LHCN-M2 (cell line): ENCODE data around the gene ELOB. TPM values are rescaled to one million over a fixed set of nuclear protein-coding genes. Genes with fewer than 3 reads are reported as not detected.

Source experiments
- DNase-seq: peaks from one replicate; pipeline ENCODE4 v3.0.0-alpha.2; 2012; ENCODE audit warnings: low read depth
- polyA plus RNA-seq: library from polyadenylated mRNA; unstranded; fragments of >200 nt; gene quantifications from one replicate; pipeline ENCODE4 v1.2.1, GENCODE V29; 2012; ENCODE audit warnings: missing spikeins
- total RNA-seq: library from RNA; depleted of rRNA; stranded (reverse); fragments of >200 nt; gene quantifications from 2 replicates; pipeline ENCODE4 v1.2.3, GENCODE V29; 2014; rRNA removed

The ELOB gene
- total RNA-seq, result 454 and 1,311 TPM in 2 replicates
- polyA plus RNA-seq, result 933 TPM

DNA sequence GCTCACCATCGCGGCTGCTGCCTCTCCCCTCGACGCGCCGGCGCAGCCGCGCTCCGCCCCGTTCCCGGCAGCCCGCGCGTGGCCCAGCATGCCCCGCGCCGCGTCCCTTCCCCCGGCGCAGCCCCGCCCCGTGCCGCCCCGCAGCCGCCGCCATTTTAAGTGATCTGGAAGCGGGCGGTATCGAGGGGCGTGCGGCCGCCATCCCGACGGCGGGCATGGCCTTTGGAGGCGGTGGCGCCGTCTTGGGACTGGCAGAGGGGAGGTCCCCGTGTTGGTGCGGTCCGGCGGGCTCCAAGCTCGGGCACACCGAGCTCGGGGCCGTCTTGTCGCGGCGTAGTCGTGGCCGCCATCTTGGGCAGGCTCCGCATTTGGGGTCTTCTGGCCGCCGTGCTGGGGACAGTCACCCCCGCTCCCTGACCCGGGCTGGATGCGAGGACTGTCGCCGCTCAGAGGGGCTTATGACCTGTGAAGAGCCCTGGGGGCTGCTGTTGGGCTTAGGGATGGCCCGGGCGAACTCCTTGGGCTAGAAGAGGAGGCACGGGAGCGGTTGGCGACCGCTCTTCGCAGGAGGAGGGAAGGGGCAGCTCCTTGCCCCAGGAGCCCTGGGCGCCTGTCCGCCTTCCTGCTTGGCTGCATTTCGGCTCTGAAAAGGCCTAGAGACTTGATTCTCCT, at the start of gene ELOB:
TSS of gene ELOB (minus strand) at position 50 of the 672 bp plus-strand sequence. CDS start at position 9, 41 bp downstream.
- DNase-seq, result peak; percentile 80

DNA sequence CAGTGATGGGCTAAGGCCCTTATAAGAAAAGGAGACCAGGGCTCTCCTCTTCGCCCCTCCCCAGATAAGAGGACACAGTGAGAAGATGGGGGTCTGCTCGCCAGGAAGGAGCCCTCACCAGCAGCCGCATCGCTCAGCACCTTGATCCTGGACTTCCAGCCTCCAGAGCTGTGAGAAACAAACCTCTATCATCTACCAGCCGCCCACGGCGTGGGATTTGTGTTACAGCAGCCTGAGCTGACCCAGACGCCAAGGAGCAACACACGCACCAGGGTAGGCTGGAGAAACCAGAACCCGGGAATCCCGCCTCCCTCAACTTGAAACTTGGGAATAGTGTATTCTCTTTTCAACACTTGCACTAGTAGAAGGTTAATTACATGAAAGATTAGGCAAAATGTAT, 48.8 kb upstream of the ELOB start:
- DNase-seq, result no peak

DNA sequence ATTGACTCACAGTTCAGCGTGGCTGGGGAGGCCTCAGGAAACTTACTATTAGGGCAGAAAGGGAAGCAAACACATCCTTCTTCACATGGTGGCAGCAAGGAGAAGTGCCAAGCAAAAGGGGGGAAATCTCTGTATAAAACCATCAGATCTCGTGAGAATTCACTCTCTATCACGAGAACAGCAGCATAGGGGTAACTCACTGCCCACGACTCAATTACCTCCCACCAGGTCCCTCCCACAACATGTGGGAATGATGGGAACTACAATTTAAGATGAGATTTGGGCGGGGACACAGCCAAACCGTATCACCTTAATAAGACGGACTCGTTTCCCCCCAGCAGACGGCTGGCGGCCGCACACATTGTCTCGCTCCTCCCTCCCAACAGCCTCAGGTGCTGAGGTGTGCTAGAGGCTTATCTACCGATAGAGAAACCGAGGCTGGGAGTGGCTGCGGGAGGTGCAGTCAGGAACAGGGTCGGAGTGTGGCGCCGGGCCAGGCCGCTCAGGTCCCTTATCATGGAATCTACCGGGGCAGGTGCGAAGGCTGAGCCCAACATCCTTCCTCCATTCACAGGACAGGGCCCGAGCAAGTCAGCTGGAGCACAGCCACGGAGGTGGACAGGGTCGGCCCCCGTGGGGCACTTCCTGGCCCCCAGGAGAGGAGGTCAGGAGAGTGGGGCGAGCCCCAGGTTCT, 48.1 kb upstream of the ELOB start:
- DNase-seq, result no peak

- no peak for DNase-seq
Observed at GRCh38 chr16:2824626-2825025, 47.5 kb upstream of the ELOB start.

DNA sequence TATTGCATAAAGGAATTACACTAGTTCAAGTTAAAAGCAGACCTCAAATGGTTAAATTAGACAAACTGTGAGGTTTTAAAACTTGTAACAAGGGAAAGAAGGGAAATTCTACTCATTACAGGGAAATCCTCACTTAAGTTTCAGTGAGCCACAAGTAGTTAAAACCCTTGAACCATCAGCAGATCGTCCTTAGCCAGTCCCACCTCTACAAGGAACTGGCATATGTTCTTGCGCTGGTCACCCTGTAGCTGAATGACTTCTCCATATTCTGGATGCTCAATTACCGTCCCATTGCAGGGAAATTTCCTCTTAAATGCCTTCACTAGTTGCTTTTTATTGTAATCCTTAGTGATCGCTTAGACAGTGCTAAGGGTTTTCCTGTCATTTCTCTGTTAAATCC, 45.4 kb upstream of the ELOB start:
- DNase-seq, result no peak

DNA sequence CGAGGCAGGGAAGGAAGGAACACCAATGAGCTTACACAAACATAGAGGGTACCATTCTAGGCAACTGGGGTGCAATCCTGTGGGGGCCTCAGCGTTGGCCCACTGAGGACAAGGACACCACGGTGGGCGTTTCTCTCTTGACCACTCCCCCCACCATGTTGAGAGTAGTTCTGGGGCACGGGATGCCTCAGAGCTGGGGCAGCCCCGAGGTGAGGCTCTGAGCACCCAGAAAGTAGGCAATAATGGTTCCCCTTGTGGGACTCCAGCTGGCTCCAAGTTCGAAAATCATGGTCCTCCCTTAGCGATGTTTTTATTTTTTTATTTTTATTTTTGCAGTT, 45.0 kb upstream of the ELOB start:
- no peak for DNase-seq

- peak; percentile 27 for DNase-seq
Observed at GRCh38 chr16:2821487-2822157, 44.5 kb upstream of the ELOB start.

- DNase-seq, result no peak
Observed at GRCh38 chr16:2820836-2821486, 43.9 kb upstream of the ELOB start.

- no peak for DNase-seq
Observed at GRCh38 chr16:2819939-2820835, 43.1 kb upstream of the ELOB start.

GRCh38 chr16:2819179-2819938, 42.3 kb upstream of the ELOB start:
- no peak for DNase-seq

GRCh38 chr16:2818272-2818876, 41.3 kb upstream of the ELOB start:
- DNase-seq, result no peak

DNA sequence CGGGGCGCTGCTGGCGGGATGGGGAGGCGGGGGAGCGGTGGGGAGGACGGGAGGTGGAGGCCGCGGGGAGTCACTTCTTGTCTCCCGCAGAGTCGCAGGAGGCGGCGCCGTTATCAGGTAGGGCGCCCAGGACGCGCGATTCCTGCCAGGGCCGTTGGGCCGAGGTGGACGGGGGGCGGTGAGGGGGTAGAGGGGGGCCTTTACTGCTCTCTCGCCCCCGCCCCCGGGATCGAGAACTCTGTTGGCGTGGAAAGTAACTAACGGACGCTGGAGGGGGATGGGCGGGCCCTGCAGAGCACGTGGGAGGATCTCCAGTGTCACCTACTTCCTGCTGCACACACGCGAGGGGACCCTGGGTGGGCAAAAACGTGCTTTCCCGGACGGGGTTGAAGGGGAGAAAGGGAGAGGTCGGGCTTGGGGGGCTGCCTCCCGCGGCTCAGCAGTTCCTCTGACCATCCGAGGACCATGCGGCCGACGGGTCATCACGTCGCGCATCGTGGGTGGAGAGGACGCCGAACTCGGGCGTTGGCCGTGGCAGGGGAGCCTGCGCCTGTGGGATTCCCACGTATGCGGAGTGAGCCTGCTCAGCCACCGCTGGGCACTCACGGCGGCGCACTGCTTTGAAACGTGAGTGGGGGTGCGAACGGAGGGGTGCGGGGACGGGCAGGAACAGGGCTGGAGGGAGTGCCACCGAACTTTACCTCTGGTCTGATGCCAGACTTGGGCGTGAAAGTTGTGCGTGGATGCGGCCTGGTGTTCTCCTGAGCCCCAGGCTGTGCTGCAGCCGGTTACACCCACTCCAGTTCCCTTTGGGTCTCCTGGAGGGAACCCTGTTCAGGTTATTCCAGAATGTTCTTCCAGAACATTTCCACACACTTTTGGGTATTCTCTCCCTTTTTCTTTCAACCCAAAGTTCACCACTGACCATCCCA, 40.5 kb upstream of the ELOB start:
- DNase-seq, result no peak

- DNase-seq, result no peak
Observed at GRCh38 chr16:2816751-2817339, 39.8 kb upstream of the ELOB start, which contains the start of gene PRSS21. TSS of gene PRSS21 (plus strand) at chr16:2817237. CDS start at chr16:2817269, 32 bp downstream.

DNA sequence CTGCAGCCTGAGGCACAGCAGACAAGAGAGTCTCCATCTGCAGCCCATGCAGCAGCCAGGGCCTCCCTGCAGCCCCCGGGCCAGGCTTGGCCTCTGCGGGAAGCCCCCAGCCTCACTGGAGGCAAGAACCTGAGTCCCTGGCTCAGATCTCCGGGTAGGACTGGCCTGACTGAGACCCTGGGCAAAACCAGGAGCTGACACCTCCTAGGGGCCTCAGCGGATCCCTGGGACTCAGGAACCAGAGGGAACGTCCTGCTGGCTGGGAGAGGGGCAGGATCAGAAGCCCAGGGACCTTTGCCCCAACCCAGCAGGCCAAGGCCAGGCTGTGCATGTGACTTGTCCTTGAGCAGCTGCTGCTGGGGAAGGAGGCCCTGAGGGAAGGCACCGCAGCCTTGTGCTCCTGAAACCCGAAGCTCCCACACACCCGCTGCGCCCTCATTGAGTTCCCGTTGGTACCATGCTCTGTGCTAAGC, 38.3 kb upstream of the ELOB start:
- no peak for DNase-seq

- no peak for DNase-seq
Observed at GRCh38 chr16:2814551-2815298, 37.6 kb upstream of the ELOB start.

DNA sequence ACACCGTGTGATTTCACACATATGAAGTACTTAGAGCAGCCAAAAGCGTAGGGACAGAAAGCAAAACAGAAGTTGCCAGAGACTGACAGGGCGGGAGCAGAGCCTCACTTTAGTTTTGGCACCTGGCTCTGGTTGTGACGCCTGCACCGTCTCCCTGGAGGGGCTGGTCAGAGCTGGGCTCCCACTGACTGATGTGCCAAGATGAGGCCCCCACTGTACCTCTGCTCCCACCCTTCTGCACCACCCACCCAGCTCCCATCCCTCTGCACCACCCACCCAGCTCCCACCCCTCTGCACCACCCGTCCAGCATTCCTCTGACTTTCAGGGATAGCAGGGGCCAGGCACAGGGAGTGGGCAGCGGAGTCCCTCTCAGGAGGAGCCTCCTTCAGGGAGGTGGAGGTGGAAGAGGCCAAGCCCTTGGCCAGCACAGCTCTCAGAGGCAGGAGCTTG, 36.7 kb upstream of the ELOB start:
- no peak for DNase-seq

- DNase-seq, result no peak
Observed at GRCh38 chr16:2811703-2812471, 34.8 kb upstream of the ELOB start.
